ENCODE measurements around the gene PCARE.

PCARE gene

GRCh38 chr2:29024882-29025430, 49.4 kb downstream of the PCARE start:
- DNase-seq (ENCODE audit: low spot score), result no peak
- no peak for TF ChIP-seq CTCF (IDR thresholded peaks at IDR 0.05; ENCODE audit: borderline replicate concordance, control extremely low read depth, extremely low read depth, insufficient read depth, missing control alignments)
- in situ Hi-C loops (cut with MboI; ENCODE audit: low sequenced_read_pairs, unreplicated experiment), result no loop called here

DNA sequence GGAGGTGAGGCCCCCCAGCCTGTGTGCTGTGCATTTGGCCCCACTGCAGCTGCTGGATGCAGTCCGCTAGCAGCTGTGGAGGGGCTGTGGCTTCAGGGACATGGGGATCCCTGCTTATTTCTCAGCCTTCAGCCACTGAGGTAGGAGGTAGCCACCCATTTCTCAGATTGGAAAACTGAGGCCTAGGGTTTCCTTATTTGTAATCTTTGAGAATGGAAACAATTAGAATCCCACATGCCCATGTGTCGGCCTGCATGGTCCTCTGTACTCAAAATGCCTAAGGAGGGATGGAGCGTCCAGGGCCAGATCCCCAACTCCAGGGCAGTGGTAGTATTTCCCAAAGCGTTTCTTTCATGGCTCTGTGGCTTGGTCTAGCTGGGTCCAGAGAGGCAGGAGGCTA, 51.1 kb downstream of the PCARE start:
- no peak for DNase-seq (ENCODE audit: low spot score)
- in situ Hi-C loops (cut with MboI; ENCODE audit: low sequenced_read_pairs, unreplicated experiment), result no loop called here
- no peak for TF ChIP-seq CTCF (IDR thresholded peaks at IDR 0.05; ENCODE audit: borderline replicate concordance, control extremely low read depth, extremely low read depth, insufficient read depth, missing control alignments)

GRCh38 chr2:29022679-29023078, 51.6 kb downstream of the PCARE start:
- no peak for DNase-seq (ENCODE audit: low spot score)
- no peak for TF ChIP-seq CTCF (IDR thresholded peaks at IDR 0.05; ENCODE audit: borderline replicate concordance, control extremely low read depth, extremely low read depth, insufficient read depth, missing control alignments)
- in situ Hi-C loops (cut with MboI; ENCODE audit: low sequenced_read_pairs, unreplicated experiment), result no loop called here

GRCh38 chr2:29021886-29022285, 52.4 kb downstream of the PCARE start:
- in situ Hi-C loops (cut with MboI; ENCODE audit: low sequenced_read_pairs, unreplicated experiment), result no loop called here
- TF ChIP-seq CTCF (IDR thresholded peaks at IDR 0.05; ENCODE audit: borderline replicate concordance, control extremely low read depth, extremely low read depth, insufficient read depth, missing control alignments), result no peak
- DNase-seq (ENCODE audit: low spot score), result no peak

DNA sequence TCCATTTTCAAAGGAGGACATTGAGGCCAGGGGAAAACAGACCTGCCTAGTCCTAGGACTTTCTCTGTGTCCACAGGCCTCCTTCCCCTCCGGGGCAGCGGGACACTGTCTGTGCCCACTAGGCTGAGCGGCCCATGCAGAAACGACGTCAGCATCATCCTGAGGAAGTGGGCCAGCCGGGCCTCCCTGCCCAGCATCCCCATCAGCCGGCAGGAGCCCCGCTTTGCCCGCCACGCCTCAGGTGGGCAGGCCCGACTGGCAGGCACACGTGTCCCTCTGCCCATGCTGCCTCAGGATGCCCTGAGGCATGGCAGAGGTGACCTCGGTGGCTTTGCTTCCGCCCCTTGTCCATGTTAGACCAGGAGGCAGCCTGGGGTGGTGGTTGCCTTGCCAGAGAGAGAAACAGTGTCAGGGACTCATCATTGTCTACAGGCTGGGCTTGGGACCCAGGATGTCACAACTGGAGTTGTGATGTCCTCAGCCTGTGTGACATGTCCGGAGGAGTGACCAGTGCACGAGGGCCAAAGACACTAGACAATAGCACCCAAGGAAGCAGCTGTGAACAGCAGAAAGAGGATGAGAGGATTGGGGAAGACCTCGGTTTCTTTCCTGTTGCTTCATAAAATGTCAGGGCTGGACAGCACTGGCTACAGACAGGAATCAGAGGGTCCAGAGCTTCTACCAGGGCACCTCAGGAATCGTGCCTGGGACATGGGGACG, 56.4 kb downstream of the PCARE start:
- in situ Hi-C loops (cut with MboI; ENCODE audit: low sequenced_read_pairs, unreplicated experiment), result no loop called here
- no peak for TF ChIP-seq CTCF (IDR thresholded peaks at IDR 0.05; ENCODE audit: borderline replicate concordance, control extremely low read depth, extremely low read depth, insufficient read depth, missing control alignments)
- DNase-seq (ENCODE audit: low spot score), result no peak

DNA sequence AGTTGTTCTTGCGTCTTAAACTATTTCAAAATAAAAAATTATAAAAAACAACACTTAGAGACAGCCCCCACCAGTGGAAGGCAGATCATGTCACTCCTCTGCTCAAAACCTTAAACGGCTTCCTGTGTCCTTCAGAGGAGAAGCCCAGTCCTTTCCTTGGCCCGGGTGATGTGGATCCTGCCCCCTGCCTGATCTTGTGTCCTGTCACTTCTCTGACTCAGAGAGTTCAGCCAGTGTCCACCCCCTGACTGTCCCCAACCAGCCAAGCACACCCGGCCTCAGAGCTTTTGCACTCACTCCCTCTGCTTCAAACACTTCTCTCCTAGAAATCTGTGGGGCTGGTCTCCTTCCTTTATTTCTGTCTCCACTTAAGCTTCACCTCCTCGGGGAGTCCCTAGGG, 57.8 kb downstream of the PCARE start:
- DNase-seq (ENCODE audit: low spot score), result no peak

More for the DNA sequence above, 57.8 kb downstream of the PCARE start:
- in situ Hi-C loops (cut with MboI; ENCODE audit: low sequenced_read_pairs, unreplicated experiment), result no loop called here
- no peak for TF ChIP-seq CTCF (IDR thresholded peaks at IDR 0.05; ENCODE audit: borderline replicate concordance, control extremely low read depth, extremely low read depth, insufficient read depth, missing control alignments)

Measured in GM13976 (cell line).